Esophagus muscularis mucosa (tissue), 3 donors: ENCODE results near the gene RUVBL1.

Experiments used
- CTCF ChIP-seq, 3 experiments: fragments of 200-600 bp in 2 of 3; fragments of 450-650 bp in 1 of 3; sonication (generic) in 2 of 3; IDR thresholded peaks; one replicate each; pipeline ENCODE4 v1.5.1; 2017 to 2019; ENCODE audit warnings: antibody characterized with exemption in 3 of 3, mild to moderate bottlenecking in 2 of 3, moderate library complexity in 1 of 3
- POLR2A ChIP-seq: fragments of 450-650 bp; IDR thresholded peaks from one replicate; pipeline ENCODE4 v1.6.1; 2017; ENCODE audit warnings: antibody characterized with exemption, moderate library complexity, mild to moderate bottlenecking, low read depth

GRCh38 chr3:128078322-128078721 lies 45.3 kb downstream of the RUVBL1 start:
- TF ChIP-seq CTCF (IDR thresholded peaks at IDR 0.05): no peak
- TF ChIP-seq POLR2A: no peak
